Psoas muscle (tissue), 8 donors: Measurements from ENCODE around the gene DOCK10. TPM values are rescaled to one million over a fixed set of nuclear protein-coding genes. Genes with fewer than 3 reads are reported as not detected.

ENCODE experiments used
- ATAC-seq, 4 donors: fragments of 200-7000 bp; cut with Tn5 transposase; one replicate each; pipeline ENCODE4 v1.9.1; 2020; ENCODE audit warnings: moderate library complexity in 3 of 4, mild to moderate bottlenecking in 2 of 4
- DNase-seq, 2 donors: peaks; one replicate each; pipeline ENCODE4 v3.0.0-alpha.2; 2020
- H3K27ac ChIP-seq: fragments of 200-600 bp; one replicate; pipeline ENCODE4 v1.8.0; 2022
- H3K27me3 ChIP-seq, 3 donors: fragments of 200-600 bp in 1 of 3; one replicate each; pipeline versions ENCODE4 v1.6.1 to v1.8.0; 2013 to 2022; ENCODE audit warnings: low read length in 2 of 3, mild to moderate bottlenecking in 2 of 3, moderate library complexity in 1 of 3; ENCODE audit not compliant: insufficient read depth in 3 of 3
- H3K36me3 ChIP-seq, 2 donors: fragments of 200-600 bp in 1 of 2; one replicate each; pipeline versions ENCODE4 v1.6.1 to v1.8.0; 2013 to 2022; ENCODE audit warnings: low read depth in 1 of 2, mild to moderate bottlenecking in 1 of 2, moderate library complexity in 1 of 2; ENCODE audit not compliant: insufficient read depth in 1 of 2
- H3K4me1 ChIP-seq: fragments of 200-600 bp; one replicate; pipeline ENCODE4 v1.8.0; 2022
- H3K4me3 ChIP-seq: fragments of 200-600 bp; one replicate; pipeline ENCODE4 v1.8.0; 2022; ENCODE audit warnings: mild to moderate bottlenecking
- H3K9me3 ChIP-seq: fragments of 200-600 bp; one replicate; pipeline ENCODE4 v1.8.0; 2022
- whole genome bisulfite sequencing, 3 donors: extraction: QIAGEN DNeasy Blood & Tissue Kit; methylation state at CpG; one replicate each; pipeline versions ENCODE4 v1.1.6 to v1.1.7; 2013; 5-methylcytosine and 5-hydroxymethylcytosine counted together
- intact Hi-C, 2 donors: fragments of 100-400 bp; cut with DNase I; formaldehyde crosslinking; loops; one replicate each; pipeline versions ENCODE4 v1.11.0 to v1.14.2; 2022
- polyA plus RNA-seq, 3 donors: library from polyadenylated mRNA; stranded (reverse); fragments of 200-250 nt; gene quantifications; one replicate each; pipeline ENCODE4 v1.2.3, GENCODE V29; 2013
- total RNA-seq, 4 donors: library from RNA; stranded (reverse); fragmentation: NEBNext Ultra II Directional in 2 of 4; extraction: Animal tissue kit (Norgen Biotek cat#: 25700) in 2 of 4; gene quantifications; one replicate each; pipeline versions ENCODE4 v1.2.1 to v1.2.4, GENCODE V29; 2021 to 2023
- TF ChIP-seq, protein P1 (sequence below): fragments of 200-600 bp; IDR thresholded peaks from one replicate; pipeline ENCODE4 v1.8.0; 2022; ENCODE audit warnings: antibody characterized with exemption
- donor health status: healthy with polysubstance abuse.
- donor health status: DM: no; HTN: no; CAD: no; lungs with moderate emphysema.
- donor health status: Bipolar disorder and iron deficiency.
- donor health status: healthy.
- donor health status: DM: yes; HTN: yes; CAD: no.
- donor health status: DM: no; HTN: no; CAD: no.
- donor health status: DM: no; HTN: no; CAD: no.
- donor health status: DM: yes; HTN: yes; CAD: no.

Gene DOCK10
- total and polyA plus RNA-seq, 7 donors, result 0.17 to 4.4 (median 1.0) TPM

DNA sequence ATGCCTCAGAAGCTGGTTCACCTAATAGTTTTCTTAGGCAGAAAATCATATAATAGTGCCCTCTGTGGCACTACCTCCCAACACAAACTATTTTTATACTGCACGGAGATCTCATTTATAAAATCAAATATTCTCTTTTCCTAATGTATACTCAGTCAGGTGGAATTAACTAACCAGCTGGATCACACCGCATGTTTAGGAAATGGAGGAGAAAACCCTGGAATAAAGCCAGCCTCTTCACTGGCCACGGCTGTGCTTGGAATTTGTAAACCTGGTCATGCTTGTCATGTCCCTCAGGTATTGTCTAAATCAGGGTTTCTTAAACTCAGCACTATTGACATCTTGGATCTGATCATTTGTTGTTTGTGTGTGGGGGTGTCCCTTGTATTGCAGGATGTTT lies 85.6 kb downstream of the DOCK10 start:
- TF ChIP-seq, protein P1, sequence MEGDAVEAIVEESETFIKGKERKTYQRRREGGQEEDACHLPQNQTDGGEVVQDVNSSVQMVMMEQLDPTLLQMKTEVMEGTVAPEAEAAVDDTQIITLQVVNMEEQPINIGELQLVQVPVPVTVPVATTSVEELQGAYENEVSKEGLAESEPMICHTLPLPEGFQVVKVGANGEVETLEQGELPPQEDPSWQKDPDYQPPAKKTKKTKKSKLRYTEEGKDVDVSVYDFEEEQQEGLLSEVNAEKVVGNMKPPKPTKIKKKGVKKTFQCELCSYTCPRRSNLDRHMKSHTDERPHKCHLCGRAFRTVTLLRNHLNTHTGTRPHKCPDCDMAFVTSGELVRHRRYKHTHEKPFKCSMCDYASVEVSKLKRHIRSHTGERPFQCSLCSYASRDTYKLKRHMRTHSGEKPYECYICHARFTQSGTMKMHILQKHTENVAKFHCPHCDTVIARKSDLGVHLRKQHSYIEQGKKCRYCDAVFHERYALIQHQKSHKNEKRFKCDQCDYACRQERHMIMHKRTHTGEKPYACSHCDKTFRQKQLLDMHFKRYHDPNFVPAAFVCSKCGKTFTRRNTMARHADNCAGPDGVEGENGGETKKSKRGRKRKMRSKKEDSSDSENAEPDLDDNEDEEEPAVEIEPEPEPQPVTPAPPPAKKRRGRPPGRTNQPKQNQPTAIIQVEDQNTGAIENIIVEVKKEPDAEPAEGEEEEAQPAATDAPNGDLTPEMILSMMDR, result no peak
- Histone ChIP-seq H3K27me3 (no peaks in the 10 kb centered on the region), H3K4me1 (peaks cover 7% of the 10 kb centered on the region), H3K4me3 (no peak overlapping the region), H3K27ac (no peak overlapping the region), H3K9me3 (no peaks in the 10 kb centered on the region), H3K36me3 (no peaks in the 10 kb centered on the region)
- DNase-seq, result no peak
- 57 to 76% (median 61%) methylated on average over 3 of the region's 3 CpGs for WGBS, 3 donors
- intact Hi-C loops, result no loop called here
- no peak for ATAC-seq

DNA sequence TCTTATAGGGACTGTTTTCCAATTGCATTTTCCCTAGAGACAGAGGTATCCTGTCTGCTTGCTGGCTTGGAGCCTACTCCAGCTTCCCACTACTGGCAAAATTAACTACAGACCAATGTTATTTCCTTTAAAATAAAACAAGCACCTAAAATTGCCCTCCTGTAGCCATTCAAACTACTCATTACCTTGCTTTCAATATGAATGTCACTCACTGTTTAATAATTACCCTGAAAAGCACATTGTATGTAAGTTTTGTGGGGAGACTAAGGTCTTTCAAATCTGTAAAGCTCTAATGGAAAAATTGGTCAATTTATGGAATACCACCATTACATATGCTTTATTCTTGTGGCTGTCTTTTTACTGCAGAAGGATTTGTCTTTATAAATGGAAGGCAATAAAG lies 87.3 kb downstream of the DOCK10 start:
- TF ChIP-seq, protein P1, result no peak
- H3K27me3 ChIP-seq, result no peaks in the 10 kb centered on the region
- no peaks in the 10 kb centered on the region for H3K36me3 ChIP-seq
- no peak for ATAC-seq
- no peaks in the 10 kb centered on the region for H3K9me3 ChIP-seq
- H3K4me3 ChIP-seq, result no peak overlapping the region
- no peak overlapping the region for H3K27ac ChIP-seq
- H3K4me1 ChIP-seq, result peaks cover 7% of the 10 kb centered on the region
- intact Hi-C loops, result no loop called here
- DNase-seq, result no peak

DNA sequence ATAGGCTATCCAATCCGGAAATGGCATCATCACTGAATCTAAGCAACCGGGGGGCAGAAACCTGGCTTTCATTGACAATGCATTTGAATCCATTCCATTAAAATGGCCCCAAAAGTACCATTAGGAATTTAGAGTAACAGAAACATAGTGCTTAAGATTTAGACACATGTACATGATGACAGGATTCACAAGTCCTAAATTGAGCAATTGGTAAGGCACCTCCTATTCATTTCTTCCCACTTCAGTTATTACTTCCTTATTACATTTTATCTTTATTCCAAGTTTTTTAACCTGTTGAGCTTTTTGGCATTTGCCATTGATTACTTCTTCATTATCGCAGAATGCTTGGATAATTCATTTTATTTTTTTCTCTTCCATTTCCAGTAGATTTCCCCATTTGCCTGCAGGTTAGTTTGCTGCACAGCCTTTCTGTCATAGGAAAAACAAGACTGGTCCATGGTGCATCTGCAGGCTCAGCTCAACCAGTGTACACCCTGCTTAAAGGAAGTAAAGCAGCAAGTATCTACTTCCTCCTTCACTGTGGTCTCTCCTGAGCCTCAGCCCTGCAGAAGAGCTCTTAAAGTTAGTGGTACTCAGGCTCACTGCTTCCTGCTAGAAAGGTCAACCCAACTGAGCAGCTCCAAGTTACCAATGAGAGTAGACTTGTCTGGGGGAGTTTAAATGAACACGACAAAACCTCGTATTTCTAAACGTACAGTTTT lies 89.2 kb downstream of the DOCK10 start:
- H3K27ac ChIP-seq, result no peak overlapping the region
- TF ChIP-seq, protein P1, result no peak
- ATAC-seq, result no peak
- intact Hi-C loops, result no loop called here
- 75 to 83% (median 79%) methylated on average over 6 of the region's 6 CpGs for WGBS, 3 donors
- no peaks in the 10 kb centered on the region for H3K9me3 ChIP-seq
- H3K36me3 ChIP-seq, result no peaks in the 10 kb centered on the region
- DNase-seq, result no peak
- no peak overlapping the region for H3K4me3 ChIP-seq
- H3K4me1 ChIP-seq, result no peaks in the 10 kb centered on the region
- H3K27me3 ChIP-seq, result no peaks in the 10 kb centered on the region

DNA sequence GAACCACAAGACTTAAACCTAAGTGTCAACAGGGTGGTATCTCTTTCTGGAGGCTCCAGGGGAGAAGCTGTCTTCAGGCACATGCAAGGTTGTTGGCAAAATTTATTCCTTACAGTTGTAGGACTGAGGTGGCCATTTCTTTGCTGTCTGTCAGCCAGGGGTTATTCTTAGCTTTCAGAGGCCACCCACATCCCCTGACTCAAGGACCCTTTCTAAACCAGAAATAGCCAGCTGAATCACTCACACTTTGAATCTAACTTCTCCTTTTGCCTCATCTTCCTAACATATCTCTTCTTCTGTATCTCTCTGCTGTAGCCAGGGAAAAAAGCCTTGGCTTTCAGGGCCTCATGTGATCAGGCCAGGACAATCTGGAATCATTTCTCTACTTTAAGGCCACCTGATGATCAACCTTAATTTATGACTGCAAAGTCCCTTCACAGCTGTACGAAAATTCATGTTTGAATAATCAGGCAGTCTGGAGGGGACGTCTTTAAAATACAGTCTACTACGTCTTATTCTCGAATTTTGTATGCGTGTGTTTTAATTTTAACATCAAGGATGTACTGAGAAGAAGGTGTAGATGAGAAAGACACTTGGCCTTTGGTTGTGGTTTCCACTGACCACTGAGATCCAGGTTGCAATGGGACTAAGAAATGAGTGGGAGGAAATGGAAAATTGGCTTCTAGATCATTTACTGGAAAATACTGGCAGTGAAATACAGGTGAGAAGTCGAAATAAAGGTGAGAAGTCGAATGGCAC lies 90.4 kb downstream of the DOCK10 start:
- no peaks in the 10 kb centered on the region for H3K36me3 ChIP-seq
- H3K4me3 ChIP-seq, result no peak overlapping the region
- TF ChIP-seq, protein P1, result no peak
- no peak for DNase-seq
- H3K27ac ChIP-seq, result no peak overlapping the region
- intact Hi-C loops, result no loop called here
- ATAC-seq, result no peak
- WGBS, 3 donors, result 94 to 96% (median 95%) methylated on average over 7 of the region's 7 CpGs
- no peaks in the 10 kb centered on the region for H3K9me3 ChIP-seq
- H3K4me1 ChIP-seq, result no peaks in the 10 kb centered on the region
- no peaks in the 10 kb centered on the region for H3K27me3 ChIP-seq
